Measurements from ENCODE around the gene BIVM.

BIVM gene

GRCh38 chr13:102792396-102792795 is 6.5 kb upstream of the BIVM start:
- DNase-seq (ENCODE audit: low spot score) = no peak

GRCh38 chr13:102793611-102794355 is 5.1 kb upstream of the BIVM start:
- no peak for DNase-seq (ENCODE audit: low spot score)

DNA sequence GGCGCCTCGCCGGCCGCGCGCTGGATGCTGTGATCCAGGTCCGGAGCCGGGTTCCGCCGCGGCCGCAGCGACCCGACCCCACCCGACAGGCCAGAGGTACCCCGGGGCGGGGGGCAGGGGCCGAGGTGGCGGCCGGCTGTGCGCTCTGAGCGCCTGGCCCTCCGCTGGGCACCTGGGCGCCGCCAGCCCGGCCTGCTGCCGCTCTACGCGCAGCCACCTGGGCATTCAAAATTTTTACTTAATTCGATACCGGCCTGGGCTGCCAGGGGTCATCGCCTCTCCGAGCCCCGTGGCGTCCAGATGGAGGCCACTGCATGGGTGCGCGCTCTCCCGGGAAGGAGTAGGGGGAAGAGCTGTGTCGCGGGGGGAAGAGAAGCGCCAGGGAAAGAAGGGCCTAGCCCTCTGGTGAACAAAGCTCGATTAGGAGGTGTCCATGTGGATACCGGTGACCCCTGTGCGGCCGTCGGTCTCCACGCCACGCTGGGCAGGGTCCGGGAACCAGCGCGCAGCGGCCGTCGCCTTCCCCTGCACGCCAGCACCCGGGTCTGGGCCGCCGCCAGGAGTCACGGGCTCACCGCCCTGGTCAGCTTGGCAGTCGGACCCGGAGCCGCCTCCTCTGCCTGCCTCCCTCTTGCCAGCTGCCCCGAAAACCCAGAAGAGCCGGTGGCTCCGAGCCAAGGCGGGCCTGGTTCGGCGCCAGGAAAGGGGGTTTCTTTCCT is 666 bp downstream of the BIVM start:
- no peak for DNase-seq (ENCODE audit: low spot score)

DNA sequence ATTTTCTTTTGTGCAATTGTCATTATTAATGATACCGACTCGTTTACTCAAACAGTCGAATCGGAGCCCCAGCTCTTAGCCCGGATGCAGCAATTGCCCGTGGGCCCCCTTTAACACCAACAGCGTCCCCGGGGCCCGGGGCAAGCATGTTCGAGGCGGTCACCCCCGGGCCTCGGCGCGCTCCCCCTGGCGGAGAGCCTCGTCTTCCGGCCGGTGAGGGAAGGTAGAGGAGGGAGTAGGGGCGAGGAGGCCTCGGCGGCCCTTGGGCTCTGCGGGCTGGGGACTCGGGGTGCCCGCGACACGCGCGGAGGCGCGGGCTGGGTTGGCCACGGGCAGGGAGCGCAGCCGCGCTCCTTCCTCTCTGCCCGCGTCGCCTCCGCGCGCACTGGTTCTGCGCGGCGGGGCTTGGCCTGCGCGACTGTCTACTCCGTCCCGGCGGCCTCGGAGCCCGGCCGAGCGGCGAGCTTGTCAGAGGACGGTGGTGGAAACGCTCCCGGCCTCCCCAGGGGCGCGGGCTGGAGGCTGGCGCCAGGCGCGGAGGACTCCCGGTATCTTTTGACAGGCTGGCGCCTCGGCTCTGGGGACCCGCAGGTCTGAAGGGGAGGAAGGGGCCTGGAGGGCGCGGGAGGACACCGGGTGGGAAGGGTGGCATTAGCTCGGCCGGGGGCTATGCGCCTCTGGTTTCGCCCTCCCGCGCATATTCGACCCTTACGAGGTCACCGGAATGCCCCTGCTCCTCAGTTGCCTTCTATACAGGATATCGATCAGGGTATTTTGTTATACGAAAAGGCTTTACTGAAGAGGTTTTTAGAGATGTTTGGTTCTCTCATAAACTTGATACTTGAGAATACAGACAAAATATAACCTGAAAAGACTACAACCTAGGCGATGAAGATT is 1.5 kb downstream of the BIVM start:
- no peak for DNase-seq (ENCODE audit: low spot score)

DNA sequence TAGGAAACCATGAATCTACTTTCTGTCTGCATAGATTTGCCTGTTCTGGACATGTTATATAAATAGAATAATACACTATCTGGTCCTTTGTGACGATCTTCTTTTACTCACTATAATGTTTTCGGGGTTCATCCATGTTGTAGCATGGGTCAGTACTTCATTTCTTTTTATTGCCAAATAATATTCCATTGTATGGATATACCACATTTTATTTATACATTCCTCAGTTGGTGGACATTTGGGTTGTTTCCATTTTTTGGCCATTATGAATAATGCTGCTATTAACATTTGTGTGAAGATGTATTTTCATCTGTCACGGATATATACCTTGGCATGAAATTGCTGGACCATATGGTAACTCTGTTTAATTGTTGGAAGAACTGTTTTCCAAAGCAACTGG is 6.8 kb downstream of the BIVM start:
- no peak for DNase-seq (ENCODE audit: low spot score)

GRCh38 chr13:102807699-102808098 is 8.8 kb downstream of the BIVM start:
- no peak for DNase-seq (ENCODE audit: low spot score)

DNA sequence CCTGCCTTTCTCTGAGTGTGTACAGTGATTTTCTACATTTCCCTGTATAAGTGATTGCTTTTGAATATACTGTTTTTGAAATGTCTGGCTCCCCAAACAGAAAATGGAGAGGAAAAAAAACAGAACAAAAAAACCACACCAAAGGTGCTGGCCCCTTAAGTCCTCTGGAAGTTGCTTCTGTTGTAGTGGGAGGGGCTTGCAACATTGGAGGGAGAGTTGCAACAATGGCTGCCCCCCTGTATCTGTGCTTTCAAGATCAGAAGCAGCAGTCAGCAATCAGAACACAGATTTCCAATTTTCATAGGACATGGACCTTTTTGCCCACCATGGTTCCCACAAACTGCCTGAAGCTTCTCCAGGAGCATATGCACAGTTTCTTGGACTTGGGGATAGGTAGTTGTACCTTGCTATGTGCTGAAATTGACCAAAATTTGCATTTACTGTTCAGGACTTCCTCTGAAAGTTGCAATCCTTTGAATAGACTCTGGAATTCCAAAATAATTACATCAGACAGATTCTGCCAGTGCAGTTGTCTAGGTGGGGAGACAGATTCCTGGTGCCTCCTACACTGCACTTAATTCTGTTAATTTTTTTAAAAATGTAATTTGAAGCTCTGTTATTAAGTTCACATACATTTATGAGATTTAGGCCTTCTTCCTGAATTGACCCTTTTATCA is 13.8 kb downstream of the BIVM start:
- DNase-seq (ENCODE audit: low spot score) = no peak

GRCh38 chr13:102814025-102814607 is 15.2 kb downstream of the BIVM start:
- no peak for DNase-seq (ENCODE audit: low spot score)

DNA sequence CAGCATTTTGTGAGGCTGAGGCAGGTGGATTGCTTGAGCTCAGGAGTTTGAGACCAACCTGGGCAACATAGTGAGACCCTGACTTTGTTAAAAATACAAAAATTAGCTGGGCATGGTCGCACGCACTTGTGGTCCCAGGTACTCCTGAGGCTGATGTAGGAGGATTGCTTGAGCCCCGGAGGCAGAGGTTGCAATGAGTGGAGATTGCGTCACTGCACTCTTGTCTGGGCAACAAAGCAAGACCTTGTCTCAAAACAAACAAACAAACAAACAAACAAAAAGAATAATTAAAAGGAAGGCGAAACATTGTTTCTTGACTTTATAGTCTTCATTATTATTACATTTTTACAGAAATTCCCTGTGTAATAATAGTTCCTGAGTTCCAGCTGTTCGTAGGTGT is 15.9 kb downstream of the BIVM start:
- DNase-seq (ENCODE audit: low spot score) = no peak

DNA sequence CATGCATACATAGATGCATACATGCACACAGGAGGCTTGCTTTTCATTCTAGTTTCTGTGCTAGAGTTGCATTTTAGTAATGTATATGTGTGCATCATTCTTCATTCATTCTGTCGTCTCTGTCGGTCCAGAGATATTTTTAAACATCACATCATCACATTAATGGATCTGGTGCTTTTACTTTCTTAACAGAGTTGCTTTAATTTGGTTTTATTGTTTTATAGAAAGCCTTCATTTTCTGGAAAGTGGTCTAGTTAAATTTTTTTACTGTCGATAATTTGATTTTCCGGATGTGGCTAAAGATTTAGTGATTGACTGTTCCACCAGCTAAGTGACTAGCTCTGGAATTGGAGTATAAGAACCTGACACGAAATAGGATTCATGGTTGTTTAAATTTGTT is 16.9 kb downstream of the BIVM start:
- no peak for DNase-seq (ENCODE audit: low spot score)

- no peak for DNase-seq (ENCODE audit: low spot score)
These were observed 17.8 kb downstream of the BIVM start for GRCh38 chr13:102816708-102817107.

DNA sequence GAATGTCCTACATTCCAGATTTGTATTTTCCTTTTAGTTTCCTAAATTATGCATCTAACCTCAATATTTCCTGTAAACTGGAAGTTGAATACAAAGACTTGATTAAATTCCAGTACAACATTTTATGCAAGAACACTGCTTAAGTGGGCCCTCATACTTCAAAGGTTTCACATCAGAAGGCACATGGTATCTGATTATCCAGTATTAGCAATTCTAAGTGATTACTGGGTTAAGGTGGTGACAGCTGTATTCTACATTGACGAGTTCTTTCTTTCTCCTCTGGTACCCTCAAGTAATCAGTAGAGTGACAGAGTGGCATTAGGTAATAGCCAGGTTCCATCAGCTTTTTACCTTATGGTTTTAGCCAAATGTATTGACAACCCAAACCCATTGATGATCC is 18.3 kb downstream of the BIVM start:
- DNase-seq (ENCODE audit: low spot score) = no peak

GRCh38 chr13:102817907-102818306 is 19.0 kb downstream of the BIVM start:
- DNase-seq (ENCODE audit: low spot score) = peak; percentile 57

DNA sequence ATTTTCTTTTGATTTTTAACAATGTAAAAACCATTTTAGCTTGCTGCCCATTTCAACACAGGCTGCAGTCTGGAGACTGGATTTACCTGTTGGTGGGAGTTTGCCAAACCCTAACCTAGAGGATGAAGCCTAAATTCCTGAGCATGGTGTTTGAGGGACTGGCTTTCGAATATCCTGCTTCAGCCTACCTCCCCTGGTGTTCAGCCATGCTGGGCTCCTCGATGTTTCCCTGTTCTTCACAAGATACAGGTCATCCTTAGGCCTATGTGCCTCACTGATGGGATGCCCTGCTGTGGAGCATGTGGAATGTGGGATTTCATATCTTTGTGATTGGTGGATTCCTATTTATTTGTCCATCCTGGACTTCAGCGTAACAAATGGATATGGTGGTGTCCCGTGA is 26.5 kb downstream of the BIVM start:
- no peak for DNase-seq (ENCODE audit: low spot score)

GRCh38 chr13:102825921-102826706 is 27.2 kb downstream of the BIVM start:
- peak; percentile 60 for DNase-seq (ENCODE audit: low spot score)

- no peak for DNase-seq (ENCODE audit: low spot score)
These were observed 31.7 kb downstream of the BIVM start for GRCh38 chr13:102830646-102831045.

DNA sequence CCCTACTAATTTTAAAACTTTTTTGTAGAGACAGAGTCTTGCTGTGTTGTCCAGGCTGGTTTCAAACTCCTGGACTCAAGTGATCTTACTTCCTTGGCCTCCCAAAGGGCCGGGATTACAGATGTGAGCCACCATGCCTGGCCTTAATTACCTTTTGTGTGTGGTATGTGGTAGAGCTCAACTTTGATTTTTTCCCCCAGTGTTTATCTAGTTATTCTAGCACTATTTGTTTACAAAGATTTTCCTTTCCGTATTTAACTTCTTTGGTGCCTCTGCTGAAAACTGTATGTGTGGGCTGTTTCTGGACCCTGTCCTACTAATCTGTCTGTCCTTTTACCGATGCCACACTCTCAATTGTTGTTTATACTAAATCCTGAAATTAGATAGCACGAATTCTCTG is 37.6 kb downstream of the BIVM start:
- no peak for DNase-seq (ENCODE audit: low spot score)

DNA sequence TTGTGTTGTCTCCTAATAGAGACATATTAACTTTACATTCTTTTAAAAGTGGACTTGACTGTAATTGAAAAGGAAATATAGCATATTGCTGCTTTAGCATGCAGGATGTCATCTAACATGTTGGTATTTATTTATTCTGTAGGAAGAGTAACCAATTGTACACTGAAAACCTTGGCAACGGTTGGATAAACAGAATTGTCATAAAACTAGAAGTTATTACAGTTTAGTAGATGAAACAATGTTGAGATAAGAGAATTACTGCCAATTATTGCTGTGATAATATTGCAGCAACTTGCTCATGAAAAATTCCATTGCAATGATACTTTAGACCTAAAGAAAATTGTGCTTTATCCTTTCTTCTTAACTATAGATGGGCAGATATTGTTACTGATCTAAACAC is 39.4 kb downstream of the BIVM start:
- DNase-seq (ENCODE audit: low spot score) = no peak

DNA sequence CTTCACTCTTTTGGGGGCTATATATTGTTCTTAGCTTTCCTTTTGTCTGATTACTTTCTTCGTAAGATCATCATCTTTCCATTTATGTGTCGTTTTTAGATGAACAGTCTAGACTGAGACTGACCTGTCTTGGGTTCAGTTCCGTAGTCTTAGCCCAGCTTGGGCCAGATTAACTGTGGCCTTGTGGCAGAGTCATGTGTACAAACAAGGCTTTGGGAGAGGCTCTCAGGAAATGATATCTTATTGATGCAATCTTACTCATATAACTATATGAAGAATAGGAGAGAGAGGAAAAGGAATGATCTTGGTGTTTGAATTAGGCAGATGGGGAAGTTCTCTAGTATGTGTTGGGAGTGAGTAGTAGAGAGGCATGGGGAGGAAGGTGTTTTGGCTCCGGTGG is 40.1 kb downstream of the BIVM start:
- no peak for DNase-seq (ENCODE audit: low spot score)

- DNase-seq (ENCODE audit: low spot score) = no peak
These were observed 40.5 kb downstream of the BIVM start for GRCh38 chr13:102839462-102839861.

DNA sequence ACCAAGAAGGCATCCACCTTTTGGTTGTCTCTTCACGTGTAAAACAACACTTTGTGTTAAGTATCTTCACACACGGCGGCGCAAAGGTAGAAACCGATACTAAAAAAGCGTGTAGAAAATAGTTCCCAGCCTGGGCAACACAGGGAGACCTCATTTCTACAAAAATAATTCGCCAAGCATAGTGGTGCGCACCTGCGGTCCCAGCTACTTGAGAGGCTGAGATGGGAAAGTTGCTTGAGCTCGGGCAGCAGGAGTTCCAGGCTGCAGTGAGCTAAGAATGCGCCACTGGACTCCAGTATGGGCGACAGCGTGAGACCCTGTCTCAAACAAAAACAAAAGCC is 46.3 kb downstream of the BIVM start:
- DNase-seq (ENCODE audit: low spot score) = no peak

Measured in COLO829 (cell line).